Activated naive CD8-positive, alpha-beta T cell treated with anti-CD3 and anti-CD28 coated beads, Interleukin-2, amount 50 U/mL, for 24 hours (primary cell): Measurements from ENCODE around the gene MYADM.
A peak's percentile ranks its signal among the peaks of the same experiment; 100 is the strongest.
"Not testable (repeated sequence)": the region's sequence is repeated elsewhere in the genome, so short reads cannot be mapped to it uniquely, and the experiment has no call there.

Source experiments
- ATAC-seq: fragments of 150-1000 bp; cut with Tn5 transposase; one replicate; pipeline ENCODE4 v1.10.0; 2021
- DNase-seq: peaks from one replicate; pipeline ENCODE4 v3.0.0; 2021
- H3K27ac Mint-ChIP-seq: one replicate; pipeline ENCODE4 v1.8.0; 2021; ENCODE audit warnings: mild to moderate bottlenecking, mixed read lengths
- H3K27me3 Mint-ChIP-seq: one replicate; pipeline ENCODE4 v1.8.0; 2021; ENCODE audit warnings: mixed read lengths
- H3K36me3 Mint-ChIP-seq: one replicate; pipeline ENCODE4 v1.8.0; 2021; ENCODE audit warnings: low read depth, mixed read lengths
- H3K4me1 Mint-ChIP-seq: one replicate; pipeline ENCODE4 v1.8.0; 2021; ENCODE audit warnings: mixed read lengths
- H3K4me3 Mint-ChIP-seq: one replicate; pipeline ENCODE4 v1.8.0; 2021; ENCODE audit warnings: mild to moderate bottlenecking, moderate library complexity, mixed read lengths
- H3K9me3 Mint-ChIP-seq: one replicate; pipeline ENCODE4 v1.8.0; 2021; ENCODE audit warnings: mixed read lengths

MYADM gene

GRCh38 chr19:53853707-53854106 lies 14.0 kb upstream of the MYADM start:
- H3K36me3 Mint-ChIP-seq = no peaks in the 10 kb centered on the region
- peaks cover 9% of the 10 kb centered on the region for H3K4me1 Mint-ChIP-seq
- H3K27ac Mint-ChIP-seq = no peak overlapping the region
- H3K9me3 Mint-ChIP-seq = no peaks in the 10 kb centered on the region
- peaks cover 19% of the 10 kb centered on the region for H3K27me3 Mint-ChIP-seq
- DNase-seq (no peak), ATAC-seq (no peak)
- H3K4me3 Mint-ChIP-seq = no peak overlapping the region

- no peaks in the 10 kb centered on the region for H3K27me3 Mint-ChIP-seq
- no peak overlapping the region for H3K27ac Mint-ChIP-seq
Measured at GRCh38 chr19:53864308-53864836, 3.3 kb upstream of the MYADM start.

GRCh38 chr19:53865523-53865917 lies 2.2 kb upstream of the MYADM start:
- ATAC-seq (no peak), DNase-seq (no peak)
- Mint-ChIP-seq H3K4me3 (peak overlapping the region; percentile 92), H3K27me3 (no peaks in the 10 kb centered on the region), H3K36me3 (no peaks in the 10 kb centered on the region), H3K4me1 (peaks cover 28% of the 10 kb centered on the region), H3K9me3 (no peaks in the 10 kb centered on the region), H3K27ac (peak overlapping the region; percentile 94)

More at GRCh38 chr19:53864308-53864836, 3.3 kb upstream of the MYADM start:
- Mint-ChIP-seq H3K36me3 (no peaks in the 10 kb centered on the region), H3K4me1 (peaks cover 24% of the 10 kb centered on the region), H3K4me3 (no peak overlapping the region), H3K9me3 (no peaks in the 10 kb centered on the region)
- ATAC-seq (no peak), DNase-seq (no peak)

DNA sequence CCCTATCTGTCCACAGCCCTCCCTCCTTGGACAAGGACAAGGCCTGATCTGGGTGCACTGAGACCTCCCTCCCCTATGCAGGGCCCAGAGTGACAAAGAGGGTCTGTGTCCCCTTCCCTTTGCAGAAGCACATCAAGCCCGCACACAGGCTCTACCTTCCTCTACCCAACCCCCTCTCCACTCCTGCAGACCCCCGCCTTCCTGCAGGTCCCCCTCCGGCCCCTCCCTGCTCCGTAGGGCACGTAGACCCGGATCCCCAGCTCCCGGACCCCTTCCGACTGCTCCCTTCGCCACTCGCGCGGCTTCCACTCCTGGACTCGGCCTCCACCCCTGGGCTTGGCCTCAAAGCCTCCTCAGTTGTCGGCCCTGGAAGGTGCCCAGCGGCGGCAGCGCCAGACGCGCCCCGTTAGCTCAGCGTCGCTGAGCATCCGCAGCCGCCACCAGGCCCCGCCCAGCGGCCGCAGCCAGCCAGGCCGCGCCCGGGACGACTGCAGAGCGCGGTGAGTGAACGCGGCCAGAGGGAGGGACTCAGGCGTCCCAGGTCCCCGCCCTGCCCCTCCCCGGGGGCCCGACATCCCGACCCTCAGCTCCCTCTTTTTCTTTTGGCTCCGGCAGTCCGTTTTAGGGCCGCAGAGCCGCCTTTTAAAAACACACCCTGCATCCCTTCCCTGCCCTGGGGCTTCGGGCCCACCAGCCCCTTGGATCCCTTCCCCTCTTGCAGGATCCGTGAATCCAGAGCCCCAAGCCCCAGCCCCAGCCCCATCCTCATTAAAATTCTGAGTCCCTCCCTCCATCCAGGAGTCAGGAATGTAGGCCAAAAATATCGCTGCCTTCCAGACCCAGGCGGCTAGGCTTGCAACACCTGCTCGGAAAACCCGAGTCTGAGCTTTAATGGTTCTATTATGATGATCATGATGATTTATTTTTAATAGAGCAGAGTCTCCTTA lies 1.5 kb upstream of the MYADM start:
- Mint-ChIP-seq H3K27me3 (no peaks in the 10 kb centered on the region), H3K36me3 (peaks cover 1% of the 10 kb centered on the region), H3K4me1 (peaks cover 34% of the 10 kb centered on the region), H3K4me3 (peak overlapping the region; percentile 92), H3K27ac (peak overlapping the region; percentile 94), H3K9me3 (no peaks in the 10 kb centered on the region)
- DNase-seq (peak; percentile 78), ATAC-seq (peak; percentile 52)

- DNase-seq = no peak
- peak overlapping the region; percentile 94 for H3K27ac Mint-ChIP-seq
- peak overlapping the region; percentile 92 for H3K4me3 Mint-ChIP-seq
- no peaks in the 10 kb centered on the region for H3K9me3 Mint-ChIP-seq
- H3K36me3 Mint-ChIP-seq = peaks cover 6% of the 10 kb centered on the region
- H3K27me3 Mint-ChIP-seq = no peaks in the 10 kb centered on the region
- H3K4me1 Mint-ChIP-seq = peaks cover 38% of the 10 kb centered on the region
- no peak for ATAC-seq
Measured at GRCh38 chr19:53866865-53867224, 838 bp upstream of the MYADM start.

GRCh38 chr19:53868091-53868891 lies 608 bp downstream of the MYADM start:
- Mint-ChIP-seq H3K4me1 (peaks cover 44% of the 10 kb centered on the region), H3K9me3 (no peaks in the 10 kb centered on the region), H3K4me3 (peak overlapping the region; percentile 92), H3K27ac (peak overlapping the region; percentile 94), H3K27me3 (no peaks in the 10 kb centered on the region), H3K36me3 (peaks cover 11% of the 10 kb centered on the region)
- DNase-seq = peak; percentile 48
- no peak for ATAC-seq

DNA sequence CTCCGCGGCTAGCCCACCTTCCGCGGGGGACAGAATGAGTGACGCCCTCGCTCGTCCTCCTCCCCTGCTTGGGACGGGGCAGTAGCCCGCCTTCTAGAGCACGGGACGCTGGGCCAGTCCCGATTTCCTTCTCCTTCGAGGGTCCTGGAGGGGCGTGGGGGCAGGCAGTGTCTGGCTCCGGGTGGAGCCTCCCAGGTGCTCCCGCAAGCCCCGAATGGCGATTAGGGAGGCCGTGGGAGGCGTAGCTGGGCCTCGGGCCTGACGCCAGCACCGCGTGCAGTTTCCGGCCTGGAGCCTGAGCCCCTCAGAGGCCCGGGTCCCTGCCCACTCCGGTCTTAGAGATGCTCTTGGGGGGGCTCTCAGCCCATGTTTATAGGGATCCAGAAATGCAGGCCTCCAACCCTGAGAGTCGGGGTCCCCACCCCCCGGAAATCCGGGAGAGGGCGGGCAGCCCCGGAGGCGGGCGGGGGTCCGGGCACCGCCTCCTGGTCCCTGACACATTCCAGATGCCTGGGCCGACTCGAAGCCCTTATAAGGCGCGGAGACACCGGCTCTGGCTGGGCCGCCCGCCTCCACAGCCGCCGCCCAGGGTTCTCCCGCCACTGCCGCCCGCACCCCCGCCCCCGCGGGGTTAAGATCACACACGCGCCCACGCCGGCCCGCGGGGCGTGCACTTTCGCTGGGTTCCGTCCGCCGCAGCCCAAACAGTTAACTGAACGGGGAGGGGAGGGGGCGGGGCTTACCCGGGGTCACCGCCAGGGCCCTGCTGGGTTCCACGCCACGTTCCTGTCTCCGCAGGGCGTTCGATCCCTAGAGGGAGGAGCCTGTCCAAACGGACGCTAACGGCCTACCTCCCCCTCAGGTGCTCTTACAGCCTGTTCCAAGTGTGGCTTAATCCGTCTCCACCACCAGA lies 1.5 kb downstream of the MYADM start:
- peaks cover 19% of the 10 kb centered on the region for H3K36me3 Mint-ChIP-seq
- peak; percentile 45 for ATAC-seq
- H3K4me1 Mint-ChIP-seq = peaks cover 52% of the 10 kb centered on the region
- H3K4me3 Mint-ChIP-seq = peak overlapping the region; percentile 92
- no peaks in the 10 kb centered on the region for H3K27me3 Mint-ChIP-seq
- peak overlapping the region; percentile 71 for H3K27ac Mint-ChIP-seq
- no peaks in the 10 kb centered on the region for H3K9me3 Mint-ChIP-seq
- peak; percentile 85 for DNase-seq

DNA sequence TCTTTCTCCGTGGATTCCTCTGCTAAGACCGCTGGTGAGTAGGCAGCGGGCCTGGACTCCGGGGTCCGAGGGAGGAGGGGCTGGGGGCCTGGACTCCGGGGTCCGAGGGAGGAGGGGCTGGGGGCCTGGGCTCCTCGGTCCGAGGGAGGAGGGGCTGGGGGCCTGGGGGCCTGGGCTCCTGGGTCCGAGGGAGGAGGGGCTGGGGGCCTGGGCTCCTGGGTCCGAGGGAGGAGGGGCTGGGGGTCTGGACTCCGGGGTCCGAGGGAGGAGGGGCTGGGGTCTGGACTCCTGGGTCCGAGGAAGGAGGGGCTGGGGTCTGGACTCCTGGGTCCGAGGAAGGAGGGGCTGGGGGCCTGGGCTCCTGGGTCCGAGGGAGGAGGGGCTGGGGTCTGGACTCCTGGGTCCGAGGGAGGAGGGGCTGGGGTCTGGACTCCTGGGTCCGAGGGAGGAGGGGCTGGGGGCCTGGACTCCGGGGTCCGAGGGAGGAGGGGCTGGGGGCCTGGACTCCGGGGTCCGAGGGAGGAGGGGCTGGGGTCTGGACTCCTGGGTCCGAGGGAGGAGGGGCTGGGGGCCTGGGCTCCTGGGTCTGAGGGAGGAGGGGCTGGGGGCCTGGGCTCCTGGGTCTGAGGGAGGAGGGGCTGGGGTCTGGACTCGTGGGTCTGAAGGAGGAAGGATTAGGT lies 2.3 kb downstream of the MYADM start:
- Mint-ChIP-seq H3K4me1 (peaks cover 60% of the 10 kb centered on the region), H3K4me3 (peak overlapping the region; percentile 92), H3K27ac (peak overlapping the region; percentile 71), H3K36me3 (peaks cover 27% of the 10 kb centered on the region)
- not testable (repeated sequence) for DNase-seq, H3K9me3 Mint-ChIP-seq, ATAC-seq, H3K27me3 Mint-ChIP-seq

GRCh38 chr19:53870485-53870844 lies 2.8 kb downstream of the MYADM start:
- peaks cover 28% of the 10 kb centered on the region for H3K36me3 Mint-ChIP-seq
- H3K27me3 Mint-ChIP-seq = no peaks in the 10 kb centered on the region
- DNase-seq = no peak

DNA sequence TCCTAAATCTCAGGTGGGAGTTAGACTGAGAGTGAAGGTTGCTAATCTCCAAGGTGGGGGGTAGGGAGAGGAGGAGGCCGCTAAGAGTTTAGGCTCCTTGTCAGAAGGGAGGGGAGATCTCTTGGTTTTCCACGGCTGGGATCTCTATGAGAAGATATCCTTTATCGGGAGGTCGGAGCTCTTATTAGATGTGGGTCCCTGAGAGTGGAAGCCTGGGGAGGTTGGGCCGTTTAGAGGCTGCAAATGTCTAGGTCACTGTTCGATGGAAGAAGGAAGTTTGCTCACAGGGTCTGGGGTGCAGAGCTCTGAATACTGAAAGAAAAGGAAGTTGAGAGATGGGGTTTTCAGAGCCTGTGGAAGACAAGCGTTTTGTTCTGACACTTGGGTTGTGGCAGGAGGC lies 3.8 kb downstream of the MYADM start:
- Mint-ChIP-seq H3K4me1 (peaks cover 64% of the 10 kb centered on the region), H3K36me3 (peaks cover 33% of the 10 kb centered on the region), H3K4me3 (no peak overlapping the region)

More at GRCh38 chr19:53870485-53870844, 2.8 kb downstream of the MYADM start:
- H3K4me1 Mint-ChIP-seq = peaks cover 63% of the 10 kb centered on the region
- H3K4me3 Mint-ChIP-seq = peak overlapping the region; percentile 42
- H3K9me3 Mint-ChIP-seq = no peaks in the 10 kb centered on the region
- peak overlapping the region; percentile 35 for H3K27ac Mint-ChIP-seq
- ATAC-seq = no peak

GRCh38 chr19:53872762-53873161 lies 5.1 kb downstream of the MYADM start:
- Mint-ChIP-seq H3K27me3 (no peaks in the 10 kb centered on the region), H3K36me3 (peaks cover 35% of the 10 kb centered on the region), H3K4me1 (peaks cover 67% of the 10 kb centered on the region), H3K27ac (no peak overlapping the region), H3K4me3 (no peak overlapping the region), H3K9me3 (no peaks in the 10 kb centered on the region)
- DNase-seq = no peak
- ATAC-seq = no peak

More for the DNA sequence above, 3.8 kb downstream of the MYADM start:
- H3K27ac Mint-ChIP-seq = peak overlapping the region; percentile 69
- DNase-seq (no peak), ATAC-seq (no peak)
- H3K9me3 Mint-ChIP-seq = no peaks in the 10 kb centered on the region
- H3K27me3 Mint-ChIP-seq = no peaks in the 10 kb centered on the region

- H3K27me3 Mint-ChIP-seq = no peaks in the 10 kb centered on the region
- peak overlapping the region; percentile 7 for H3K4me3 Mint-ChIP-seq
- no peaks in the 10 kb centered on the region for H3K9me3 Mint-ChIP-seq
- no peak for ATAC-seq
- H3K27ac Mint-ChIP-seq = peak overlapping the region; percentile 74
- H3K36me3 Mint-ChIP-seq = peaks cover 35% of the 10 kb centered on the region
- H3K4me1 Mint-ChIP-seq = peaks cover 69% of the 10 kb centered on the region
- no peak for DNase-seq
Measured at GRCh38 chr19:53873773-53874605, 6.3 kb downstream of the MYADM start.

- no peaks in the 10 kb centered on the region for H3K9me3 Mint-ChIP-seq
- DNase-seq (no peak), ATAC-seq (no peak)
- H3K36me3 Mint-ChIP-seq = peaks cover 35% of the 10 kb centered on the region
- H3K27ac Mint-ChIP-seq = peak overlapping the region; percentile 74
- H3K4me1 Mint-ChIP-seq = peaks cover 69% of the 10 kb centered on the region
- H3K27me3 Mint-ChIP-seq = no peaks in the 10 kb centered on the region
- H3K4me3 Mint-ChIP-seq = peak overlapping the region; percentile 7
Measured at GRCh38 chr19:53874606-53874990, 6.9 kb downstream of the MYADM start.
